ENCODE data around the gene PTPRN2. TPM values are rescaled to one million over a fixed set of nuclear protein-coding genes. Genes with fewer than 3 reads are reported as not detected.

The PTPRN2 gene
- total RNA-seq, 1 experiment from 2014 or later, result 2.1 TPM

GRCh38 chr7:157630301-157630853 lies 957.2 kb downstream of the PTPRN2 start:
- Histone ChIP-seq H3K36me3 (ENCODE audit: control insufficient read depth in 1 of 2, insufficient read depth in 2 of 2, low read length in 2 of 2) (no peaks in the 10 kb centered on the region), H3K9me3 (ENCODE audit: control insufficient read depth in 1 of 2, insufficient read depth in 1 of 2, low read depth in 1 of 2, low read length in 2 of 2) (no peaks in the 10 kb centered on the region), H3K9me2 (ENCODE audit: insufficient read depth) (no peaks in the 10 kb centered on the region), H3K4me2 (ENCODE audit: low read length) (no peak overlapping the region), H3K27ac (ENCODE audit: low read depth, low read length) (no peak overlapping the region), H3K9ac (ENCODE audit: low read length) (no peak overlapping the region), H3K4me3 (replicated peaks in 1 of 2; ENCODE audit: low read depth in 1 of 2, low read length in 2 of 2) (no peak overlapping the region), H2AFZ (ENCODE audit: low read depth, low read length, poor library complexity, severe bottlenecking) (no peak overlapping the region), H3K27me3 (ENCODE audit: insufficient read depth, low read length) (no peaks in the 10 kb centered on the region), H4K20me1 (ENCODE audit: insufficient read depth) (no peaks in the 10 kb centered on the region), H3K4me1 (ENCODE audit: control insufficient read depth in 1 of 2, insufficient read depth in 2 of 2, low read length in 2 of 2) (no peaks in the 10 kb centered on the region; a peak in 1 of 4 replicates), H3K79me2 (ENCODE audit: insufficient read depth, low read length) (no peaks in the 10 kb centered on the region)
- BruUV-seq (replicated peaks), result no TSS peak
- CTCF ChIA-PET, result no interaction called here
- RAD21 ChIA-PET (ENCODE audit: low non-redundant PET in 1 of 2, low total read pairs in 2 of 2, uncharacterized antibody in 2 of 2, unreplicated experiment in 2 of 2), result no interaction called here
- intact Hi-C loops (cut with micrococcal nuclease), result no loop called here
- DNase-seq (ENCODE audit: low read depth, low spot score), result no peak
- TF ChIP-seq, protein P1, sequence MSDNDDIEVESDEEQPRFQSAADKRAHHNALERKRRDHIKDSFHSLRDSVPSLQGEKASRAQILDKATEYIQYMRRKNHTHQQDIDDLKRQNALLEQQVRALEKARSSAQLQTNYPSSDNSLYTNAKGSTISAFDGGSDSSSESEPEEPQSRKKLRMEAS (IDR thresholded peaks at IDR 0.05), result no peak
- TF ChIP-seq ELF1 (IDR thresholded peaks at IDR 0.05; ENCODE audit: borderline replicate concordance, low read depth), result no peak
- TF ChIP-seq, protein P2, sequence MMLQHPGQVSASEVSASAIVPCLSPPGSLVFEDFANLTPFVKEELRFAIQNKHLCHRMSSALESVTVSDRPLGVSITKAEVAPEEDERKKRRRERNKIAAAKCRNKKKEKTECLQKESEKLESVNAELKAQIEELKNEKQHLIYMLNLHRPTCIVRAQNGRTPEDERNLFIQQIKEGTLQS (IDR thresholded peaks at IDR 0.05), result no peak
- TF ChIP-seq TCF7L2 (IDR thresholded peaks at IDR 0.05; ENCODE audit: borderline replicate concordance, extremely low read depth, insufficient read depth, insufficient read length), result no peak
- TF ChIP-seq, protein P3, sequence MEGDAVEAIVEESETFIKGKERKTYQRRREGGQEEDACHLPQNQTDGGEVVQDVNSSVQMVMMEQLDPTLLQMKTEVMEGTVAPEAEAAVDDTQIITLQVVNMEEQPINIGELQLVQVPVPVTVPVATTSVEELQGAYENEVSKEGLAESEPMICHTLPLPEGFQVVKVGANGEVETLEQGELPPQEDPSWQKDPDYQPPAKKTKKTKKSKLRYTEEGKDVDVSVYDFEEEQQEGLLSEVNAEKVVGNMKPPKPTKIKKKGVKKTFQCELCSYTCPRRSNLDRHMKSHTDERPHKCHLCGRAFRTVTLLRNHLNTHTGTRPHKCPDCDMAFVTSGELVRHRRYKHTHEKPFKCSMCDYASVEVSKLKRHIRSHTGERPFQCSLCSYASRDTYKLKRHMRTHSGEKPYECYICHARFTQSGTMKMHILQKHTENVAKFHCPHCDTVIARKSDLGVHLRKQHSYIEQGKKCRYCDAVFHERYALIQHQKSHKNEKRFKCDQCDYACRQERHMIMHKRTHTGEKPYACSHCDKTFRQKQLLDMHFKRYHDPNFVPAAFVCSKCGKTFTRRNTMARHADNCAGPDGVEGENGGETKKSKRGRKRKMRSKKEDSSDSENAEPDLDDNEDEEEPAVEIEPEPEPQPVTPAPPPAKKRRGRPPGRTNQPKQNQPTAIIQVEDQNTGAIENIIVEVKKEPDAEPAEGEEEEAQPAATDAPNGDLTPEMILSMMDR (IDR thresholded peaks at IDR 0.05 in 2 of 3, conservative IDR thresholded peaks at IDR 0.05 in 1 of 3; ENCODE audit: borderline replicate concordance in 1 of 3, insufficient read depth in 1 of 3, low read depth in 2 of 3, low read length in 2 of 3), result no peak
- TF ChIP-seq RAD21 (IDR thresholded peaks at IDR 0.05; ENCODE audit: low read depth), result no peak
- no peak for TF ChIP-seq ZNF274 (IDR thresholded peaks at IDR 0.05; ENCODE audit: low read depth, low read length)
- no peak for TF ChIP-seq YY1 (IDR thresholded peaks at IDR 0.05; ENCODE audit: extremely low read depth, insufficient replicate concordance, low read depth, low read length)
- no peak for TF ChIP-seq SRF (IDR thresholded peaks at IDR 0.05; ENCODE audit: low read depth)
- no peak for TF ChIP-seq JUND (IDR thresholded peaks at IDR 0.05)
- TF ChIP-seq, protein P4, sequence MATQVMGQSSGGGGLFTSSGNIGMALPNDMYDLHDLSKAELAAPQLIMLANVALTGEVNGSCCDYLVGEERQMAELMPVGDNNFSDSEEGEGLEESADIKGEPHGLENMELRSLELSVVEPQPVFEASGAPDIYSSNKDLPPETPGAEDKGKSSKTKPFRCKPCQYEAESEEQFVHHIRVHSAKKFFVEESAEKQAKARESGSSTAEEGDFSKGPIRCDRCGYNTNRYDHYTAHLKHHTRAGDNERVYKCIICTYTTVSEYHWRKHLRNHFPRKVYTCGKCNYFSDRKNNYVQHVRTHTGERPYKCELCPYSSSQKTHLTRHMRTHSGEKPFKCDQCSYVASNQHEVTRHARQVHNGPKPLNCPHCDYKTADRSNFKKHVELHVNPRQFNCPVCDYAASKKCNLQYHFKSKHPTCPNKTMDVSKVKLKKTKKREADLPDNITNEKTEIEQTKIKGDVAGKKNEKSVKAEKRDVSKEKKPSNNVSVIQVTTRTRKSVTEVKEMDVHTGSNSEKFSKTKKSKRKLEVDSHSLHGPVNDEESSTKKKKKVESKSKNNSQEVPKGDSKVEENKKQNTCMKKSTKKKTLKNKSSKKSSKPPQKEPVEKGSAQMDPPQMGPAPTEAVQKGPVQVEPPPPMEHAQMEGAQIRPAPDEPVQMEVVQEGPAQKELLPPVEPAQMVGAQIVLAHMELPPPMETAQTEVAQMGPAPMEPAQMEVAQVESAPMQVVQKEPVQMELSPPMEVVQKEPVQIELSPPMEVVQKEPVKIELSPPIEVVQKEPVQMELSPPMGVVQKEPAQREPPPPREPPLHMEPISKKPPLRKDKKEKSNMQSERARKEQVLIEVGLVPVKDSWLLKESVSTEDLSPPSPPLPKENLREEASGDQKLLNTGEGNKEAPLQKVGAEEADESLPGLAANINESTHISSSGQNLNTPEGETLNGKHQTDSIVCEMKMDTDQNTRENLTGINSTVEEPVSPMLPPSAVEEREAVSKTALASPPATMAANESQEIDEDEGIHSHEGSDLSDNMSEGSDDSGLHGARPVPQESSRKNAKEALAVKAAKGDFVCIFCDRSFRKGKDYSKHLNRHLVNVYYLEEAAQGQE (IDR thresholded peaks at IDR 0.05; ENCODE audit: low read depth), result no peak
- no peak for TF ChIP-seq CEBPB (IDR thresholded peaks at IDR 0.05; ENCODE audit: low read depth)
- POLR2A ChIA-PET, result no interaction called here
- ATAC-seq, result no peak
